ENCODE results near the gene ISG20L2. TPM values are rescaled to one million over a fixed set of nuclear protein-coding genes. Genes with fewer than 3 reads are reported as not detected.

ISG20L2 gene
- polyA plus RNA-seq, 3 donors: 17.2 to 23.5 (median 18.1) TPM

DNA sequence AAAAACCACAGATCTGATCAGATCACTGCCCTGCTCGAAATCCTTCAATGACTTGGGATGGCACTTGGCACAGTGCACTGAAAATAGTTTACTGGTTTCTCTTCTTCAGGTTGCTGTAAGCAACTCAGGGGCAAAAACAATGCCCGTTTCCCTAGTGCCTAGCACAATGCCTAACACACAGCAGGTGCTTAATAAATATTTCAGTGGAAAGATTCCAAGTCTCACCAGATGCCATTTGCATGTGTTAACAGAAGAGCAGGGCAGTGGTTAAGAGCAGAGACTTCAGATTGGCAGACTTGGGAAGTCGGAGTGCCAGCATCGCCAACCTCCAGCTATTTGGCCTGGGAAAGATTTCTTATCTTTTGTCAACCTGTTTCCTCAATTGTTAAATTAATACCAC, 11.2 kb downstream of the ISG20L2 start:
- H3K9me3 Mint-ChIP-seq: no peaks in the 10 kb centered on the region
- Histone ChIP-seq H3K9ac (ENCODE audit: insufficient read depth, low read length, poor library complexity, severe bottlenecking) (no peak overlapping the region), H3K9me3 (replicated peaks in 1 of 2; ENCODE audit: control insufficient read depth in 1 of 2, insufficient read depth in 1 of 2, low read length in 2 of 2) (no peaks in the 10 kb centered on the region), H3K79me2 (ENCODE audit: insufficient read depth, low read length) (peaks cover 5% of the 10 kb centered on the region), H3K27ac (ENCODE audit: low read depth in 1 of 2, low read length in 2 of 2) (no peak overlapping the region), H3K36me3 (replicated peaks in 1 of 2; ENCODE audit: control insufficient read depth in 1 of 2, insufficient read depth in 2 of 2, low read length in 2 of 2) (peaks cover 17 to 41% of the 10 kb centered on the region in 2 donors), H3K4me2 (replicated peaks; ENCODE audit: extremely low read depth, low read length, poor library complexity, severe bottlenecking) (no peak overlapping the region), H3K4me3 (replicated peaks in 1 of 3; ENCODE audit: low read depth in 2 of 3, low read length in 3 of 3) (no peak overlapping the region), H4K20me1 (ENCODE audit: insufficient read depth, low read length) (peaks cover 29% of the 10 kb centered on the region), H3K4me1 (ENCODE audit: control insufficient read depth in 1 of 2, insufficient read depth in 2 of 2, low read length in 2 of 2) (no peaks in the 10 kb centered on the region), H3K27me3 (ENCODE audit: control insufficient read depth in 2 of 2, insufficient read depth in 2 of 2, low read length in 2 of 2) (no peaks in the 10 kb centered on the region), H2AFZ (ENCODE audit: insufficient read depth, low read depth, low read length, poor library complexity, severe bottlenecking) (no peak overlapping the region)
- H3K4me1 Mint-ChIP-seq: no peaks in the 10 kb centered on the region
- WGBS (ENCODE audit: insufficient coverage): 83% methylated on average over 2 of the region's 4 CpGs
- peaks cover 0 to 2% (median 0%) of the 10 kb centered on the region in 3 donors for H3K27me3 Mint-ChIP-seq (ENCODE audit: low read depth in 3 of 3)
- DNase-seq: no peak
- no peak overlapping the region for H3K27ac Mint-ChIP-seq
- intact Hi-C loops (cut with micrococcal nuclease): no loop called here
- peaks cover 51 to 63% of the 10 kb centered on the region in 2 donors for H3K36me3 Mint-ChIP-seq
- TF ChIP-seq, protein P1, sequence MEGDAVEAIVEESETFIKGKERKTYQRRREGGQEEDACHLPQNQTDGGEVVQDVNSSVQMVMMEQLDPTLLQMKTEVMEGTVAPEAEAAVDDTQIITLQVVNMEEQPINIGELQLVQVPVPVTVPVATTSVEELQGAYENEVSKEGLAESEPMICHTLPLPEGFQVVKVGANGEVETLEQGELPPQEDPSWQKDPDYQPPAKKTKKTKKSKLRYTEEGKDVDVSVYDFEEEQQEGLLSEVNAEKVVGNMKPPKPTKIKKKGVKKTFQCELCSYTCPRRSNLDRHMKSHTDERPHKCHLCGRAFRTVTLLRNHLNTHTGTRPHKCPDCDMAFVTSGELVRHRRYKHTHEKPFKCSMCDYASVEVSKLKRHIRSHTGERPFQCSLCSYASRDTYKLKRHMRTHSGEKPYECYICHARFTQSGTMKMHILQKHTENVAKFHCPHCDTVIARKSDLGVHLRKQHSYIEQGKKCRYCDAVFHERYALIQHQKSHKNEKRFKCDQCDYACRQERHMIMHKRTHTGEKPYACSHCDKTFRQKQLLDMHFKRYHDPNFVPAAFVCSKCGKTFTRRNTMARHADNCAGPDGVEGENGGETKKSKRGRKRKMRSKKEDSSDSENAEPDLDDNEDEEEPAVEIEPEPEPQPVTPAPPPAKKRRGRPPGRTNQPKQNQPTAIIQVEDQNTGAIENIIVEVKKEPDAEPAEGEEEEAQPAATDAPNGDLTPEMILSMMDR (IDR thresholded peaks at IDR 0.05): no peak
- no peak overlapping the region for H3K4me3 Mint-ChIP-seq

DNA sequence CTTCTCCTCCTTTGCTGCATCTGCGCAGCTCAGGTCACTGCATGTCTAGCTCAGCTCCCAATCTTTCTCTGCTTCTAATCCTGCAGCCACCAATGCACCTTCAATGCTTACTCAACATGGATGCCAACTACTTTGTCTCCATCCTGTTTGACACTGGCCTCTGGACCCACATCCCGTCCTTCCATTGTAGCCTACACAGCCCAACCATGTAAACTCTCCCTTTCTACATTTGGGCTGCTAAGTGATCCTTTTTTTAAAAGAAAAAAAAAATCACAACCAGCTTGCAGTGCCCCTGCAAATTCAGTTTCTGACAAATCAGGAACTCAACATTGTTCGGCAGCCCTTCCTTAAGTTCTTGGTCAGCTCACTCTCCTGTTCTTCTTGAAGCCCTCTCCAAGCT, 13.7 kb downstream of the ISG20L2 start:
- DNase-seq: no peak
- intact Hi-C loops (cut with micrococcal nuclease): no loop called here
- Histone ChIP-seq H4K20me1 (ENCODE audit: insufficient read depth, low read length) (peaks cover 13% of the 10 kb centered on the region), H3K4me1 (ENCODE audit: control insufficient read depth in 1 of 2, insufficient read depth in 2 of 2, low read length in 2 of 2) (no peaks in the 10 kb centered on the region), H3K9me3 (replicated peaks in 1 of 2; ENCODE audit: control insufficient read depth in 1 of 2, insufficient read depth in 1 of 2, low read length in 2 of 2) (no peaks in the 10 kb centered on the region), H3K9ac (ENCODE audit: insufficient read depth, low read length, poor library complexity, severe bottlenecking) (no peak overlapping the region), H3K4me3 (replicated peaks in 1 of 3; ENCODE audit: low read depth in 2 of 3, low read length in 3 of 3) (no peak overlapping the region), H3K79me2 (ENCODE audit: insufficient read depth, low read length) (no peaks in the 10 kb centered on the region), H3K27ac (ENCODE audit: low read depth in 1 of 2, low read length in 2 of 2) (no peak overlapping the region), H3K36me3 (replicated peaks in 1 of 2; ENCODE audit: control insufficient read depth in 1 of 2, insufficient read depth in 2 of 2, low read length in 2 of 2) (peaks cover 0 to 17% of the 10 kb centered on the region in 2 donors), H3K27me3 (ENCODE audit: control insufficient read depth in 2 of 2, insufficient read depth in 2 of 2, low read length in 2 of 2) (no peaks in the 10 kb centered on the region), H2AFZ (ENCODE audit: insufficient read depth, low read depth, low read length, poor library complexity, severe bottlenecking) (no peak overlapping the region), H3K4me2 (replicated peaks; ENCODE audit: extremely low read depth, low read length, poor library complexity, severe bottlenecking) (no peak overlapping the region)
- Mint-ChIP-seq H3K27ac (peak overlapping the region in 1 of 7 donors; percentile 24), H3K4me1 (no peaks in the 10 kb centered on the region), H3K9me3 (no peaks in the 10 kb centered on the region), H3K27me3 (ENCODE audit: low read depth in 3 of 3) (peaks cover 0 to 3% (median 1%) of the 10 kb centered on the region in 3 donors), H3K36me3 (peaks cover 35 to 46% of the 10 kb centered on the region in 2 donors), H3K4me3 (no peak overlapping the region)
- WGBS (ENCODE audit: insufficient coverage): 93% methylated on average over 3 of the region's 3 CpGs
- TF ChIP-seq, protein P1 (IDR thresholded peaks at IDR 0.05): no peak
